Measurements from ENCODE around the gene MAGOHB.
"Not testable (repeated sequence)": the region's sequence is repeated elsewhere in the genome, so short reads cannot be mapped to it uniquely, and the experiment has no call there.

Gene MAGOHB

DNA sequence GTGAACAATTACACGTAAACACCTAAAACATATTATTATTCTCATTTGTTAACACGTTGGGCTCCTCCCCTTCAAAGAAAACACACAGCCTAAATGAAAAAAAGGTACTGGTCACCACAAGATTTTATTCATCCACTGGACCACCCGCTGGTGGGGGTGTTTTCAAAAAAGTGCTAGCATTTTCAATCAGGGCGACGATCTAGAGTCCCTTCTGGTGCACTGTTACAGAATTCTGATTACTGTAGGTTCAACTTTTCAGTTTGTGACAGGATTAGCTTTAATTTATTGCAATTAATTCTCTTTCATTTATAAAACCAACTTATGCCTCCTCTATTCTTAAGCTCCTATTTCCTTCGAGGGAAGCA, 443 bp downstream of the MAGOHB start:
- DNase-seq (ENCODE audit: low spot score) (no peak), FAIRE-seq (no peak)

DNA sequence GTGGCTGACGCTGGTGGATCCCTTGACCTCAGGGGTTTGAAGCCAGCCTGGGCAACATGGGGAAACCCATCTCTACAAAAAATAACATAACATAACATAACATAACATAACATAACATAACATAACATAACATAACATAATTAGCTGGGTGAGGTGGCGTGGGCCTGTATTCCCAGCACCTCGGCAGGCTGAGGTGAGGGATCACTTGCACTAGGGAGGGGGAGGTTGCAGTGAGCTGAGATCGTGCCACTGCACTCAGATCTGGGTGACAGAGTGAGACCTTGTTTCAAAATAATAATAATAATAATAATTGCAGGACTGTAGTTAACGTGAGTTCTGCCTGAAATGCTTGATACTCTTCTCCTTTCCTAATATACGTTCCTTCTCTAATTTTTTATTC, 1.3 kb downstream of the MAGOHB start:
- FAIRE-seq, result no peak
- no peak for DNase-seq (ENCODE audit: low spot score)

- not testable (repeated sequence) for FAIRE-seq; DNase-seq (ENCODE audit: low spot score)
Observed at GRCh38 chr12:10611258-10611657, 2.2 kb downstream of the MAGOHB start.

- FAIRE-seq, result no peak
Observed at GRCh38 chr12:10610188-10610587, 3.2 kb downstream of the MAGOHB start.

GRCh38 chr12:10607885-10608458, 5.4 kb downstream of the MAGOHB start:
- DNase-seq (ENCODE audit: low spot score), result no peak
- FAIRE-seq, result no peak

More at GRCh38 chr12:10610188-10610587, 3.2 kb downstream of the MAGOHB start:
- no peak for DNase-seq (ENCODE audit: low spot score)

- no peak for DNase-seq (ENCODE audit: low spot score)
- FAIRE-seq, result no peak
Observed at GRCh38 chr12:10601860-10602259, 11.5 kb downstream of the MAGOHB start.

DNA sequence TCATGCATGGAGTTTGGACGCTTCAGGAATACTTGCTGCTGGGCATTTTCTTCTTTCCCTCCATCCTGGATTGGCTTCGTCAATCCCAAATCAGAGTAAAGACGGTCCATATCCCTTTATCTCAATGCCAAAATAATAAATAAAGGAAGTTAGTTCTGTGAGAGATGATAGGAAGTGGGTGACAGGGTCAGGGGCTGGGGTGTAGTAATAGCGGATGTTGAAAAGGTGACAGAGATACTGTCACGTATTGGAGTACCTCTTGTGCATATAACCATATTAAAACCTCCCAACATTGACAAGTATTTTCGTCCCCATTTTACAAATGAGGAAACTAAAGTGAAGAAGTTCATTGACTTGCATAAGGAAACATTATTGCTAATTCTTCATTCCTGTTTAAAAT, 12.4 kb downstream of the MAGOHB start:
- no peak for FAIRE-seq
- DNase-seq (ENCODE audit: low spot score), result no peak

DNA sequence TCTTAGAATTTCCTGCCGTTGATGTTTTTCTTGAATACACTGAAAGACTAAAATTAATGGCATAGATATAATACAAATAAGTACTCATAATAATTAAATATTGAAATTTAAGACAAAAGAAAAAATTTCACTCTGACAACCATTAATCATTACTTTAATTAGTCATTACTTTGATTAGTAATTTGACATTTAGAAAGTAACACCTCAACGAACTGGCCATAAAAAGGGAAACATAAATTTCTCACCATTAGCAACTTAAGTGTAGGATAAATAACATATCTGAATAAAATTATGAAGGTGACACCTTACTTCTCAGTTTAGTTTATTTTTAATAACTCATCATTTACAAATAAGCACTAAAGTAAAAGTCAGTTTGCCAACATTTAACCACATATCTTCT, 17.5 kb downstream of the MAGOHB start:
- no peak for DNase-seq (ENCODE audit: low spot score)
- no peak for FAIRE-seq

DNA sequence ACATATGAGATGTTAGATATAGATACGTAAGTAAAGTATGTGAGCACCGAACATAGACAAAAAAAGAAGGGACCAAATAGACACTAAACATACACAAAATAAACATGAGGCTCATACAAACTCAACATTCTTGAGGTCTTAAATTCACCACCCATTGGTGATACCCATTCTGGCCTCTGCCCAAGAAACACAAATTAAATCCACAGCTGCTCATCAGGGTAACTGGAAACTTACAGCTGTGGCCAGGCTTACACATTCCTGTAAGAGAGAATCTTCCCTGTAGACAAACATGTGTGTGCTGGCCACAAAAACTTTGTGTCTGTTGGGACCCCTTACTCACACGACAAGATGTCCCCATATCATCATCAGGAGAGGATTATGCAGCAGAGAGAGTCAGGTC, 22.4 kb downstream of the MAGOHB start:
- DNase-seq (ENCODE audit: low spot score), result no peak
- FAIRE-seq, result no peak

GRCh38 chr12:10584415-10584814, 29.0 kb downstream of the MAGOHB start:
- no peak for DNase-seq (ENCODE audit: low spot score)
- no peak for FAIRE-seq

- FAIRE-seq, result no peak
- no peak for DNase-seq (ENCODE audit: low spot score)
Observed at GRCh38 chr12:10582704-10583103, 30.7 kb downstream of the MAGOHB start.

DNA sequence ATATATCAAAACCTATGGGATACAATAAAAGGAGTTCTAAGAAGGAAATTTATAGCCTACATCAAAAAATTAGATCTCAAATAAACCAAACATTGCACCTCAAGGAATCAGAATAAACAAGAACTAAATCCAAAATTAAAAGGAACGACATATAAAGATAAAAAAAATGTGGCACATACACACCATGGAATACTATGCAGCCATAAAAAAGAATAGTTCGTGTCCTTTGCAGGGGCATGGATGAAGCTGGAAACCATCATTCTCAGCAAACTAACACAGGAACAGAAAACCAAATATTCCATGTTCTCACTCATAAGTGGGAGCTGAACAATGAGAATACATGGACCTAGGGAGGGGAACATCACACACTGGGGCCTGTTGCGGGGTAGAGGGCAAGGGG, 31.3 kb downstream of the MAGOHB start:
- FAIRE-seq; DNase-seq (ENCODE audit: low spot score): not testable (repeated sequence)

GRCh38 chr12:10574307-10574706, 39.1 kb downstream of the MAGOHB start:
- FAIRE-seq (no peak), DNase-seq (ENCODE audit: low spot score) (no peak)

DNA sequence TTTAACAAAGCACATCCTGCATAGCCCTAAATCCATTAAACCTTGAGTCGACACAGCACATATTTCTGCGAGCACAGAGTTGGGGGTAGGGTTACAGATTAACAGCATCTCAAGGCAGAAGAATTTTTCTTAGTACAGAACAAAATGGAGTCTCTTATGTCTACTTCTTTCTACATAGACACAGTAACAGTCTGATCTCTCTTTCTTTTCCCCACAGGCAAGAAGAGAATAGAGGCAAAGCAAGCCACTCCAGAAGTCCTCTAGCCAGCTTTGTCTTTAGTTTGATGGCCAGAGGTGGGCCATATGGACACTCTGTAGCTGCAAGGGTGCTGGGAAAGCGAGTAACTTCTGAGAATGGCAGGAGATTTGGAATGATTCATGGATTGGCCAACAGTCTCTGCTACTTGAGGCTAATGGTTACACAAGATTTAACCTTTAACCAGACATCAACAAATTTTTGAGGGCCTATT, 41.4 kb downstream of the MAGOHB start:
- FAIRE-seq; DNase-seq (ENCODE audit: low spot score): not testable (repeated sequence)

DNA sequence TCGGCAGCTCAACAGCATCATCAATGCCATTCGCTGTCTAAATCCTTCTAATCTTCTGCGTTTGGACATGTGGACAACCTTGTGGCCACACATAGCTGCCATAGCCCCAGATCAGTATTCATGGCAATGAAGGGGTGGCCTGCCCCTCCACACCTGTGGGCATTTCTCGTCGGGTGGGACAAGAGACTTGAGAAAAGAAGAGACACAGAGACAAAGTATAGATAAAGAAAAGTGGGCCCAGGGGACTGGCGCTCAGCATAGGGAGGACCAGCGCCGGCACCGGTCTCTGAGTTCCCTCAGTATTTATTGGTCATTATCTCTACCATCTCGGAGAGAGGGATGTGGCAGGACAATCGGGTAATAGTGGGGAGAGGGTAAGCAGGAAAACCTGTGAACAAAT, 42.3 kb downstream of the MAGOHB start:
- DNase-seq (ENCODE audit: low spot score), result no peak
- FAIRE-seq, result no peak

DNA sequence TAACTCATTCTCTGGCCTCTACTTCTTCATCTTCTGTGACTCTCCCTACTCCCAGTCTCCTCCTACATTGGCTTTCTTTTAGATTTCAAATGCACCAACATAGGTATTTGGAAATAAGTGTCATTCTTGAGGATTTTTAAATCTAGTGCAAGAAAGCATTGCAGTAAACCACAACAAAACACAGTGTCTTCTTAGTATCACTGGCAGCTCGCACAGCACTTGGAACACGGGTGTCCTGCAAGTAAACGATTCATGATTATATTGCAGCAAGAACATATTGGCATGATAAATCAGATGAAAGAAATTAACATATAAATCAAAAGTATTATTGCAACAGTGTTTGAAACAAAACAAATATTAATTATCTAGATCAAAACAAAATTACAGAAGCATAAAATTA, 45.6 kb downstream of the MAGOHB start:
- FAIRE-seq, result no peak
- DNase-seq (ENCODE audit: low spot score), result no peak

DNA sequence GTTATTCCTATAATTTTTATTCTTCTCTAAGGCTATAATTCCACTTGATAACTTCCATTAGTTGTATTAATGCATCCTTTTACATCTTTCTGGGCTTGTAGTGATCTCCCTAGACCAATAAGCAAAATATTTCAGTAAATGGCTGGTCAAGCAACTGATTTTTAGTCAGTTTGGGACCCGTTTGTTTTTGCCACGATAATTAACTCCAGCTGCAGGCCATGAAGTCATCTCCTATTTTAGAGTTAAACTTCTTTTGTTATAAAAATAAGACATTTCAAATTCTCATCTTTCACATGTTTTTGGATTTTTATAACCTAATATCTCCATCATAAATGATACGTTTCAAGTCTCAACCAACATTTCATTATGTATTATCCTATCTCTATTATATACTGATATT, 49.4 kb downstream of the MAGOHB start:
- no peak for FAIRE-seq

DNA sequence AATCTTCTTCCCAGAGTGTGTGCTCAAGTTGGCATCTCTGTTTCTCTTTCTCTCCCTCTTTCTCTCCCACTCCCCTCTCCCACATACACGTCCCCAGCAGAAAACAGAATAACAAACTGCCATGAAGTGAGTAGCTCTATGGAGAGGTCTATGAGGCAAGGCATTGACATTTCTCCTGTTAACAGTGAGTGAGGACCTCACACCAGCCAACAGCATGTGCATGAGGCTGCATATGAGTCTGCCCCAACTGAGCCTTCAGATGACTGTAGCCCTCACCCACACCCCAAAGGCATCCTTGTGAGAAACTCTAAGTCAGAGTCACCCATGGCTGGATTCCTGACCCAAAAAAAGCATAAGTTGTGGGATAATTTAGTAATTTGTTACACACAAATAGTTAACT, 50.4 kb downstream of the MAGOHB start:
- DNase-seq (ENCODE audit: low spot score) (no peak), FAIRE-seq (no peak)

More for the DNA sequence above, 49.4 kb downstream of the MAGOHB start:
- DNase-seq (ENCODE audit: low spot score), result no peak

GRCh38 chr12:10562306-10562933, 51.0 kb downstream of the MAGOHB start:
- FAIRE-seq (peak; percentile 84), DNase-seq (ENCODE audit: low spot score) (peak; percentile 17)

GRCh38 chr12:10559244-10559643, 54.2 kb downstream of the MAGOHB start:
- FAIRE-seq, result no peak
- no peak for DNase-seq (ENCODE audit: low spot score)

DNA sequence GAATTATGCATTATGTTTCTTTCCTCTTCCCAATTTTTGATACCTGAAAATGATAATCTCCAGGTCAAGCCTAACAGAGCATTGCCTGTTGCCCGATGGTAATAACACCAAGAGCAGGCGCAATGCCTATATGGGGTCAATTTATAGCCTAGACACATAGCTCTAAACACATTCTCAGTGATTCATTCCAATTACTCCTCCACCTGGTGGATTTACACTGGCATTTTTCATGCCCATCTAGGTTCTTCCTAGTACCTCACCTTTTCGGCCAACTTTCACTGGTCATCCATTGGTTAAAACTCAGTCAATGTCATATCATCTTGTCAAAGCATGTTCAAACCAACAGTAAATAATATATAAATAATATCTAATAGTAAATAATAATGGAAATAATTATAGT, 54.6 kb downstream of the MAGOHB start:
- FAIRE-seq, result no peak
- DNase-seq (ENCODE audit: low spot score), result no peak

DNA sequence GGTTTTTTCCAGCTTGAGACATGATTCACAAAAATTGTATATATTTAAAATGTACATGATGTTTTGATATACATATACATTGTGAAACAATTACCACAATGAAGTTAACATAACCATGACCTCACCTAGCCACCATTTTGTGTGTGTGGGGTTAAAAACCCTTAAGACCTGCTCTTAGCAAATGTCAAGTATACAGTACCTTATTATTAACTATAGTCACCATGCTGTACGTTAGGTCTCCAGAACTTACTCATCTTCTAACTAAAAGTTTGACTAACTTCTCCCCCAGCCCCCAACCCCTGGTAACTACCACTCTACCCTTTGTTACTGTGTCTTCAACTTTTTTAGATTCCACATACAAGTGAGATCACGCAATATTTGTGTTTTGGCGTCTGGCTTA, 55.1 kb downstream of the MAGOHB start:
- FAIRE-seq (no peak), DNase-seq (ENCODE audit: low spot score) (no peak)

DNA sequence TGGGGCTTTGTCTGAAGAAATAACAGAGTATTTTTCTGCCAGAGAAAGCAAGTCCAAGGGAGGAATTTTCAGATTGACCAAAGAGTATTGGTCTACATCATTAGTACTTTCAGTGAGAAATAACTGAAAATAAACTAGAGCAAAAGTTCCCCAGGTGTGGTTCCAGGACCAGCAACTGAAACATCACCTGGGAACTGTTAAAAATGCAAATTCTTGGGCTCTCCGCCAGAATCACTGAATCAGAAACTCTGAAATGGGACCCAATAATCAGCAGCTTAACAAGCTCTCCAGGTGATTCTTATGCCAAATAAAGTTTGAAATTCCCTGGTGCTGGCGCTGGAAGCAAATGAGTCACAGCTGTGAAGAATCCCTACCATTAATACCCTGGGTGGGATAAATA, 55.6 kb downstream of the MAGOHB start:
- DNase-seq (ENCODE audit: low spot score) (no peak), FAIRE-seq (no peak)

Data from RCC 7860 (cell line).